K562 (cell line): ENCODE data around the gene FOSL1. TPM values are rescaled to one million over a fixed set of nuclear protein-coding genes. Genes with fewer than 3 reads are reported as not detected.

Experiments used
- CHD4 ChIP-seq: fragments of 200-600 bp; sonication (generic); IDR thresholded peaks from 3 replicates; pipeline ENCODE4 v1.6.1; 2012; ENCODE audit warnings: low read depth, mild to moderate bottlenecking, mixed read lengths, low read length, inconsistent platforms; ENCODE audit not compliant: insufficient read depth, insufficient replicate concordance, poor library complexity, severe bottlenecking
- CLOCK ChIP-seq: fragments of 250-450 bp; sonication (Bioruptor Pico); IDR thresholded peaks from 2 replicates; pipeline ENCODE4 v1.4.0; 2020; ENCODE audit warnings: mild to moderate bottlenecking, moderate library complexity, borderline replicate concordance
- CUX1 ChIP-seq: fragments of 200-800 bp; sonication (Bioruptor generic); IDR thresholded peaks from 2 replicates; pipeline ENCODE4 v1.6.1; 2016; ENCODE audit warnings: missing genetic modification characterization, missing compliant biosample characterization
- ETV5 ChIP-seq: sonication (generic); formaldehyde crosslinking; IDR thresholded peaks from 2 replicates; pipeline ENCODE4 v1.4.0; 2020; ENCODE audit warnings: low read depth, mild to moderate bottlenecking, missing genetic modification reagents
- HIVEP1 ChIP-seq: fragments of 250-450 bp; sonication (Bioruptor Pico); IDR thresholded peaks from 2 replicates; pipeline ENCODE4 v1.4.0; 2020; ENCODE audit warnings: mild to moderate bottlenecking
- KLF10 ChIP-seq: fragments of 250-450 bp; sonication (Bioruptor Pico); IDR thresholded peaks from 2 replicates; pipeline ENCODE4 v1.6.1; 2021; ENCODE audit warnings: matching md5 sums
- KLF6 ChIP-seq: fragments of 250-450 bp; sonication (Bioruptor Pico); IDR thresholded peaks from 2 replicates; pipeline ENCODE4 v1.4.0; 2020; ENCODE audit warnings: mild to moderate bottlenecking, moderate library complexity, borderline replicate concordance
- NFATC3 ChIP-seq: fragments of 450-650 bp; IDR thresholded peaks from 2 replicates; pipeline ENCODE4 v1.6.1; 2017; ENCODE audit warnings: mild to moderate bottlenecking
- RAD21 ChIP-seq, 2 experiments: fragments of 250-450 bp in 1 of 2; fragments of 450-650 bp in 1 of 2; sonication (Bioruptor Pico) in 1 of 2; formaldehyde crosslinking in 1 of 2; IDR thresholded peaks in 1 of 2; conservative IDR thresholded peaks in 1 of 2; 2 replicates each; pipeline versions ENCODE4 v1.4.0 to v1.8.0; 2020 to 2022; ENCODE audit warnings: mild to moderate bottlenecking in 2 of 2, moderate library complexity in 1 of 2
- SIN3A ChIP-seq, 2 experiments: fragments of 150-350 bp in 1 of 2; IDR thresholded peaks; 2 replicates each; pipeline ENCODE4 v1.6.1; 2011 to 2016; ENCODE audit warnings: borderline replicate concordance in 2 of 2, low read depth in 2 of 2, low read length in 2 of 2, mild to moderate bottlenecking in 2 of 2, moderate library complexity in 2 of 2; ENCODE audit not compliant: control insufficient read depth in 1 of 2
- SLC30A9 ChIP-seq: fragments of 250-450 bp; sonication (Bioruptor Pico); IDR thresholded peaks from 2 replicates; pipeline ENCODE4 v1.8.0; 2022; ENCODE audit warnings: mild to moderate bottlenecking, moderate library complexity
- SMAD1 ChIP-seq: fragments of 150-350 bp; IDR thresholded peaks from 2 replicates; pipeline ENCODE4 v1.6.1; 2014; ENCODE audit warnings: low read length, low read depth; ENCODE audit not compliant: partially characterized antibody
- SMAD2 ChIP-seq: fragments of 150-350 bp; IDR thresholded peaks from 2 replicates; pipeline ENCODE4 v1.6.1; 2014; ENCODE audit warnings: low read depth, mild to moderate bottlenecking, low read length
- ZBTB7A ChIP-seq: IDR thresholded peaks from 2 replicates; pipeline ENCODE4 v1.6.1; 2011; ENCODE audit warnings: low read depth, mild to moderate bottlenecking, low read length, moderate library complexity, borderline replicate concordance; ENCODE audit not compliant: control insufficient read depth
- polyA plus RNA-seq, 8 experiments: library from polyadenylated mRNA; depleted of rRNA in 4 of 8; stranded (reverse) in 5 of 8; unstranded in 3 of 8; fragments of >200 nt; fragmentation: Nextera tagmentation in 2 of 8; fragmentation: Illumina TruSeq in 1 of 8; extraction: Ambion mirVana in 2 of 8; extraction: Trizol in 1 of 8; gene quantifications; 2 replicates each; pipeline versions ENCODE4 v1.2.1 to v1.2.3, GENCODE V29; 2011 to 2014; ENCODE audit warnings: inconsistent platforms in 1 of 8, missing spikeins in 1 of 8
- total RNA-seq, 7 experiments: library from RNA; depleted of rRNA in 6 of 7; stranded (reverse); fragments of >200 nt in 6 of 7; fragmentation: Illumina TruSeq in 2 of 7; extraction: Trizol in 2 of 7; gene quantifications; 2 replicates each; pipeline versions ENCODE4 v1.2.1 to v1.2.3, GENCODE V29; 2011 to 2021; ENCODE audit warnings: low replicate concordance in 1 of 7

The FOSL1 gene
- total and polyA plus RNA-seq, 9 of the 15 experiments (the other 6 are each of a cell fraction or from before 2014, with no cell fraction given), result 3.5 to 39.6 (median 10.0) TPM

GRCh38 chr11:65911682-65912568 lies 11.7 kb upstream of the FOSL1 start (continued):
- TF ChIP-seq CLOCK, result no peak
- TF ChIP-seq SLC30A9 (CRISPR knock-in tag), result no peak
- TF ChIP-seq HIVEP1, result no peak
- TF ChIP-seq CUX1, result no peak
- TF ChIP-seq ETV5 (CRISPR knock-in tag), result peak; percentile 53; the same call in 1 of the 2 replicates
- peak; percentile 43 to 74; a peak in 3 of 4 replicates for TF ChIP-seq RAD21 (CRISPR knock-in tag; conservative IDR thresholded peaks at IDR 0.05 in 1 of 2, IDR thresholded peaks at IDR 0.05 in 1 of 2)
- TF ChIP-seq SMAD2, result no peak
- TF ChIP-seq CHD4, result no peak
- no peak for TF ChIP-seq SIN3A (IDR thresholded peaks at IDR 0.05; ENCODE audit: borderline replicate concordance in 2 of 2, control insufficient read depth in 1 of 2, low read depth in 2 of 2, low read length in 2 of 2)
- no peak for TF ChIP-seq KLF6 (CRISPR knock-in tag)
- TF ChIP-seq SMAD1, result no peak
- no peak for TF ChIP-seq NFATC3
- TF ChIP-seq ZBTB7A, result peak; percentile 72; the same call in 1 of the 2 replicates
- TF ChIP-seq KLF10 (CRISPR knock-in tag), result no peak
